CD14-positive monocyte (primary cell): ENCODE data around the gene DOCK10. TPM values are rescaled to one million over a fixed set of nuclear protein-coding genes. Genes with fewer than 3 reads are reported as not detected.

Source experiments
- DNase-seq, 3 donors: peaks; one replicate each; pipeline ENCODE4 v3.0.0-alpha.2; 2011 to 2022
- H2AFZ ChIP-seq: 2 replicates; pipeline ENCODE4 v1.6.0; 2012; ENCODE audit warnings: mild to moderate bottlenecking, low read depth, low read length, inconsistent platforms; ENCODE audit not compliant: insufficient read depth, poor library complexity, severe bottlenecking
- H3K27ac ChIP-seq, 2 donors: 1 replicate in 1 of 2; 2 replicates in 1 of 2; pipeline ENCODE4 v1.5.1; 2012 to 2013; ENCODE audit warnings: low read length in 2 of 2, control low read depth in 1 of 2, inconsistent platforms in 1 of 2, low read depth in 1 of 2, mild to moderate bottlenecking in 1 of 2
- H3K27me3 ChIP-seq, 2 donors: one replicate each; pipeline versions ENCODE4 v1.6.0 to v1.6.1; 2011 to 2013; ENCODE audit warnings: low read length in 2 of 2; ENCODE audit not compliant: control insufficient read depth in 2 of 2, insufficient read depth in 2 of 2
- H3K36me3 ChIP-seq, 2 donors: replicated peaks in 1 of 2; 1 replicate in 1 of 2; 2 replicates in 1 of 2; pipeline versions ENCODE4 v1.5.1 to v1.6.1; 2012 to 2013; ENCODE audit warnings: low read length in 2 of 2, control low read depth in 1 of 2, inconsistent platforms in 1 of 2, mild to moderate bottlenecking in 1 of 2; ENCODE audit not compliant: insufficient read depth in 2 of 2, control insufficient read depth in 1 of 2
- H3K4me1 ChIP-seq, 2 donors: 1 replicate in 1 of 2; 2 replicates in 1 of 2; pipeline versions ENCODE4 v1.5.1 to v1.6.1; 2012 to 2013; ENCODE audit warnings: low read length in 2 of 2, control low read depth in 1 of 2, inconsistent platforms in 1 of 2, mild to moderate bottlenecking in 1 of 2, moderate library complexity in 1 of 2; ENCODE audit not compliant: insufficient read depth in 2 of 2, control insufficient read depth in 1 of 2
- H3K4me2 ChIP-seq: replicated peaks from 2 replicates; pipeline ENCODE3; 2012; ENCODE audit warnings: low read length, moderate library complexity, mild to moderate bottlenecking; ENCODE audit not compliant: poor library complexity, severe bottlenecking; ENCODE audit errors: extremely low read depth
- H3K4me3 ChIP-seq, 3 experiments: fragments of 200-600 bp in 1 of 3; sonication (generic) in 1 of 3; replicated peaks in 1 of 3; 1 replicate in 2 of 3; 2 replicates in 1 of 3; pipeline ENCODE4 v1.5.1; 2011 to 2013; ENCODE audit warnings: low read length in 3 of 3, mild to moderate bottlenecking in 3 of 3, control low read depth in 2 of 3, low read depth in 2 of 3, inconsistent platforms in 1 of 3, moderate library complexity in 1 of 3
- H3K79me2 ChIP-seq: 2 replicates; pipeline ENCODE4 v1.6.0; 2012; ENCODE audit warnings: mild to moderate bottlenecking, control low read depth, inconsistent platforms, low read length, moderate library complexity; ENCODE audit not compliant: insufficient read depth
- H3K9ac ChIP-seq: 2 replicates; pipeline ENCODE4 v1.6.0; 2017; ENCODE audit warnings: low read length, mild to moderate bottlenecking; ENCODE audit not compliant: insufficient read depth, poor library complexity, severe bottlenecking
- H3K9me3 ChIP-seq, 2 donors: replicated peaks in 1 of 2; 1 replicate in 1 of 2; 2 replicates in 1 of 2; pipeline versions ENCODE4 v1.5.1 to v1.6.1; 2012 to 2013; ENCODE audit warnings: low read length in 2 of 2, control low read depth in 1 of 2; ENCODE audit not compliant: control insufficient read depth in 1 of 2, insufficient read depth in 1 of 2
- H4K20me1 ChIP-seq: 2 replicates; pipeline ENCODE4 v1.6.0; 2012; ENCODE audit warnings: mild to moderate bottlenecking, low read length, control low read depth, moderate library complexity; ENCODE audit not compliant: insufficient read depth
- H3K27ac Mint-ChIP-seq, 7 donors: one replicate each; pipeline ENCODE4 v1.8.0; 2020; ENCODE audit warnings: mild to moderate bottlenecking in 7 of 7, mixed read lengths in 7 of 7, moderate library complexity in 6 of 7, inconsistent platforms in 2 of 7
- H3K27me3 Mint-ChIP-seq, 3 donors: one replicate each; pipeline ENCODE4 v1.8.0; 2021 to 2022; ENCODE audit warnings: low read depth in 3 of 3, mild to moderate bottlenecking in 3 of 3, mixed read lengths in 3 of 3, moderate library complexity in 3 of 3, inconsistent platforms in 1 of 3
- H3K36me3 Mint-ChIP-seq, 2 donors: one replicate each; pipeline ENCODE4 v1.8.0; 2020; ENCODE audit warnings: mixed read lengths in 2 of 2, inconsistent platforms in 1 of 2, mild to moderate bottlenecking in 1 of 2
- H3K4me1 Mint-ChIP-seq: one replicate; pipeline ENCODE4 v1.8.0; 2020; ENCODE audit warnings: mild to moderate bottlenecking, mixed read lengths
- H3K4me3 Mint-ChIP-seq, 2 donors: one replicate each; pipeline ENCODE4 v1.8.0; 2020; ENCODE audit warnings: mild to moderate bottlenecking in 2 of 2, mixed read lengths in 2 of 2, moderate library complexity in 1 of 2
- H3K9me3 Mint-ChIP-seq, 7 donors: one replicate each; pipeline ENCODE4 v1.8.0; 2020 to 2022; ENCODE audit warnings: mixed read lengths in 7 of 7, mild to moderate bottlenecking in 6 of 7, moderate library complexity in 6 of 7, inconsistent platforms in 2 of 7
- WGBS: methylation state at CpG from one replicate; pipeline ENCODE4 v1.1.5; 2013; ENCODE audit warnings: missing lambda C conversion rate; ENCODE audit not compliant: insufficient coverage; 5-methylcytosine and 5-hydroxymethylcytosine counted together
- intact Hi-C, 2 donors: fragments of 100-400 bp; cut with micrococcal nuclease; formaldehyde crosslinking; loops; one replicate each; pipeline versions ENCODE4 v1.15.0 to v1.15.1; 2023
- polyA plus RNA-seq, 3 donors: library from polyadenylated mRNA; depleted of rRNA in 1 of 3; unstranded in 2 of 3; stranded (reverse) in 1 of 3; fragments of 300-500 nt in 2 of 3; fragments of >200 nt in 1 of 3; fragmentation: Illumina TruSeq in 2 of 3; gene quantifications; 1 replicate in 2 of 3; 2 replicates in 1 of 3; pipeline ENCODE4 v1.2.3, GENCODE V29; 2012 to 2021
- TF ChIP-seq, protein P1 (sequence below): fragments of 200-600 bp; IDR thresholded peaks from one replicate; pipeline ENCODE4 v1.8.0; 2022; ENCODE audit warnings: antibody characterized with exemption, mild to moderate bottlenecking

The DOCK10 gene
- polyA plus RNA-seq, 3 donors = 9.5 to 30.9 (median 16.5) TPM

DNA sequence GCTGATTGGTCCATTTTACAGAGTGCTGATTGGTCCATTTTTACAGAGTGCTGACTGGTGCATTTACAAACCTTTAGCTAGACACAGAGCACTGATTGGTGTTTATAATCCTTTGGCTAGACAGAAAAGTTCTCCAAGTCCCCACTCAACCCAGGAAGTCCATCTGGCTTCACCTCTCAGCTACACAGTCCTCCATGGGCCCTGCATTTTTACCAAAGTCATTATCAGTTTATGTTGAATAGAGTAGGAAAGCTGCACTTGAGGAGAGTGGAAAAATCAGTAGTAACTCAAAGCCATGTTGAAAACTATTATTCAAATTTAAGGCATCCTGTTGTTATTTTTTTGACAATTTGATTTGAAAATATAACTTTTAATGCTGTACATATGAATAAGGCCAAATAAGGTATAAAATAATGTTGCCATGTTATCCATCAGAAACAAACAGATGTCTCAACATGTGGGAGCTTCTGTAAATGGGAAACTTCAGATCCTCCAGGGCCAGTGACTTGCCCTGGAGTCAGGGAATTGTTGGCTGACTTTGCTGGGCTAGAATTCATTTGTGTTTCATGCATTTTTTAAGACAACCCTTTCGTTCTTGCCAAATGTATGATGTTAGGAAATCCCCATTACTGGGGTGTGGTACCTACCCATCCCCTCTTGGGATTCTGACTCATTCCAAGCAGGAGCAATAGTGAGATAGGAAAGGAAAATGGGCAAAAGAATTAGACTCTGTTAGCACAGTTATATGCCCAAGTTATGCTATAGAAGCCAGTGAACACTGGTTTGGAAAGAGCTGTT, 288.3 kb downstream of the DOCK10 start:
- WGBS = no CpG with 5 or more reads among the region's 1 CpG
- H3K27me3 Mint-ChIP-seq = no peaks in the 10 kb centered on the region
- Histone ChIP-seq H3K4me1 (no peaks in the 10 kb centered on the region), H3K4me3 (no peak overlapping the region), H3K4me2 (no peak overlapping the region), H3K27ac (no peak overlapping the region), H3K9ac (no peak overlapping the region), H4K20me1 (no peaks in the 10 kb centered on the region), H2AFZ (no peak overlapping the region), H3K36me3 (peaks cover 7 to 12% of the 10 kb centered on the region in 2 donors), H3K79me2 (no peaks in the 10 kb centered on the region), H3K27me3 (no peaks in the 10 kb centered on the region), H3K9me3 (peaks cover 12 to 16% of the 10 kb centered on the region in 2 donors)
- TF ChIP-seq, protein P1, sequence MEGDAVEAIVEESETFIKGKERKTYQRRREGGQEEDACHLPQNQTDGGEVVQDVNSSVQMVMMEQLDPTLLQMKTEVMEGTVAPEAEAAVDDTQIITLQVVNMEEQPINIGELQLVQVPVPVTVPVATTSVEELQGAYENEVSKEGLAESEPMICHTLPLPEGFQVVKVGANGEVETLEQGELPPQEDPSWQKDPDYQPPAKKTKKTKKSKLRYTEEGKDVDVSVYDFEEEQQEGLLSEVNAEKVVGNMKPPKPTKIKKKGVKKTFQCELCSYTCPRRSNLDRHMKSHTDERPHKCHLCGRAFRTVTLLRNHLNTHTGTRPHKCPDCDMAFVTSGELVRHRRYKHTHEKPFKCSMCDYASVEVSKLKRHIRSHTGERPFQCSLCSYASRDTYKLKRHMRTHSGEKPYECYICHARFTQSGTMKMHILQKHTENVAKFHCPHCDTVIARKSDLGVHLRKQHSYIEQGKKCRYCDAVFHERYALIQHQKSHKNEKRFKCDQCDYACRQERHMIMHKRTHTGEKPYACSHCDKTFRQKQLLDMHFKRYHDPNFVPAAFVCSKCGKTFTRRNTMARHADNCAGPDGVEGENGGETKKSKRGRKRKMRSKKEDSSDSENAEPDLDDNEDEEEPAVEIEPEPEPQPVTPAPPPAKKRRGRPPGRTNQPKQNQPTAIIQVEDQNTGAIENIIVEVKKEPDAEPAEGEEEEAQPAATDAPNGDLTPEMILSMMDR = no peak
- DNase-seq = no peak
- H3K9me3 Mint-ChIP-seq = peaks cover 18 to 28% (median 21%) of the 10 kb centered on the region in 7 donors
- H3K4me1 Mint-ChIP-seq = peaks cover 6% of the 10 kb centered on the region
- no peak overlapping the region for H3K4me3 Mint-ChIP-seq
- intact Hi-C loops = no loop called here
- no peak overlapping the region for H3K27ac Mint-ChIP-seq
- H3K36me3 Mint-ChIP-seq = peaks cover 14 to 19% of the 10 kb centered on the region in 2 donors

DNA sequence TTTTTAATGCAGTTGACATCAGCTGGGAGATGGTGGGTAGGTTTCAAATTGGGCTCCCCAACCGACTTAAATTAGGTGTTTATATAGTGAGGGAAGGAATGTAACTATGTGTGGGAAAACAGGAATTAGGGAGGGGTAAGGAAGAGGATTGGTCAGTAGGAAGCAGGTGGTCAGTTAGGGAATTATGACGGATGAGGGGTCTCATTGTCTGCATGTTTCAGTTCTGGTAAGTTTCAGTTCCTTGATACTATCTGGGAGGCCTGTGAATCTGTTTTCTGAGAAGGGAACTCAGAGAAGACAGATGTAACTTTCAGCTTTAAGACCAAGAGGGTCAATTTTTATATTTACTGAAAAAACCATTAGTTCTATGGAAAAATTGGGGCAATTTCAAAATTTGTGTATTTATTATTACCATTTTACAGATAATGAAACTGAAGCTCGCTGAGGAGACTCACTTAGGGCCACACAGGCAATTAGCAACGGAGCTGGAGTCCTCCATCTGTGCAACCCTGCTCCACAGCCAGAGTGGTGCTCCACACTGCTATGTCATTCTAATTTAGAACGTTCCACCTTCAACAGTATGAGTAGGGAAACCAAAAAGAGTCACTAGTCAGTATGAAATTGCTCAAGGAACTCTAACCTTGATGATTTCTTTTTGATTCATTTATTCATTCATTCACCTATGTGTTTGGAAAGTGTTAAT, 290.1 kb downstream of the DOCK10 start:
- Mint-ChIP-seq H3K9me3 (peaks cover 1 to 10% (median 4%) of the 10 kb centered on the region in 7 donors), H3K4me3 (no peak overlapping the region), H3K27me3 (no peaks in the 10 kb centered on the region), H3K27ac (no peak overlapping the region), H3K4me1 (peaks cover 6% of the 10 kb centered on the region), H3K36me3 (peaks cover 0 to 1% of the 10 kb centered on the region in 2 donors)
- Histone ChIP-seq H3K79me2 (no peaks in the 10 kb centered on the region), H3K27ac (no peak overlapping the region), H4K20me1 (no peaks in the 10 kb centered on the region), H3K4me3 (no peak overlapping the region), H3K4me1 (no peaks in the 10 kb centered on the region), H3K27me3 (no peaks in the 10 kb centered on the region), H3K4me2 (no peak overlapping the region), H3K9me3 (peaks cover 0 to 2% of the 10 kb centered on the region in 2 donors), H2AFZ (no peak overlapping the region), H3K9ac (no peak overlapping the region), H3K36me3 (no peaks in the 10 kb centered on the region)
- intact Hi-C loops = no loop called here
- 0% methylated on average over 1 of the region's 5 CpGs for WGBS
- DNase-seq = no peak
- TF ChIP-seq, protein P1 = no peak
